HG02678 (cell line): ENCODE results near the gene CAMK2G.
"Not testable (repeated sequence)": the region's sequence is repeated elsewhere in the genome, so short reads cannot be mapped to it uniquely, and the experiment has no call there.

Source experiments
- ATAC-seq: cut with Tn5 transposase; IDR thresholded peaks from one replicate; pipeline ENCODE4 v1.9.1; 2021; ENCODE audit warnings: mild to moderate bottlenecking, moderate library complexity; ENCODE audit not compliant: unreplicated experiment

CAMK2G gene

DNA sequence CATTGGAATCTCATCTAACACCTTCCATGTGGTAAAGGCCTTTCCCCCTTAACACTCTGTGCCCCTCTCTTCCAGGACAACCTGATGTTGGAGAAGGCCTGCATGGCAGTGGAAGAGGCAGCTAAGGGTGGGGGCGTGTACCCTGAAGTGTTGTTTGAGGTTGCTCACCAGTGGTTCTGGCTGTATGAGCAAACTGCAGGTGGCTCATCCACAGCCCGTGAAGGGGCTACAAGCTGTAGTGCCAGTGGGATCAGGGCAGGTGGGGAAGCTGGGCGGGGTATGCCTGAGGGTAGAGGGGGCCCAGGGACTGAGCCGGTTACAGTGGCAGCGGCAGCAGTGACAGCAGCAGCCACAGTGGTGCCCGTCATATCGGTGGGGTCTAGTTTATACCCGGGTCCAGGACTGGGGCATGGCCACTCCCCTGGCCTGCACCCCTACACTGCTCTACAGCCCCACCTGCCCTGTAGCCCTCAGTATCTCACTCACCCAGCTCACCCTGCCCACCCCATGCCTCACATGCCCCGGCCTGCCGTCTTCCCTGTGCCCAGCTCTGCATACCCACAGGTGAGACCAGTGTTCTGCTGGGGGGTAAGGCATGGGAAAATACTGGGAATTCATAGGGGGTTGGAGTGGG, 75.3 kb downstream of the CAMK2G start:
- ATAC-seq, result no peak

DNA sequence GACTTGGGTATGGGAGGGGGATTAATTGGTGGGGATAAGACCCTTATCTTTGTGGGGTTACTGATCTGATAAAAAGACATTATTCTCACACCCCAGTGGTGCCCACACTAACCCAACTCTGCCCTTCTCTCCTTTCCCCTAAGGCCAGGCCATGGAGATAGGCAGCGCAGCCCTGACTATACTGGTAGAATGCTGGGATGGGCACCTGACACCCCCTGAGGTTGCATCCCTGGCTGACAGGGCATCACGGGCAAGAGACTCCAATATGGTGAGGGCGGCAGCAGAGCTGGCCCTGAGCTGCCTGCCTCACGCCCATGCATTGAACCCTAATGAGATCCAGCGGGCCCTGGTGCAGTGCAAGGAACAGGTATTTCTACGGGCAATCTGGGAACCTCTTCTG, 76.3 kb downstream of the CAMK2G start:
- ATAC-seq, result no peak

GRCh38 chr10:73797324-73798025, 76.9 kb downstream of the CAMK2G start:
- ATAC-seq, result no peak

DNA sequence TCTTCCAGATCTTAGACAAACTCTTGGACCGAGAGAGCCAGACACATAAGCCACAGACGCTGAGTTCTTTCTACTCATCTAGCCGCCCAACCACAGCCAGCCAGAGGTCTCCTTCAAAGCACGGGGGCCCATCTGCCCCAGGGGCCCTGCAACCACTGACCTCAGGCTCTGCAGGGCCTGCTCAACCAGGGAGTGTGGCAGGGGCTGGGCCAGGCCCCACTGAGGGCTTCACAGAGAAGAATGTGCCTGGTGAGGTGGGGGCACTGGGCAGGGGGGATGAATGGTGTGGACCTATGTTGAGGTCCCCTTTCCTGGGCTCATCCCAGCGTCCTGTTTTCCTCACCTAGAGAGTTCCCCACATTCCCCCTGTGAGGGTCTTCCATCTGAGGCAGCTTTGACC, 77.6 kb downstream of the CAMK2G start:
- ATAC-seq, result no peak

DNA sequence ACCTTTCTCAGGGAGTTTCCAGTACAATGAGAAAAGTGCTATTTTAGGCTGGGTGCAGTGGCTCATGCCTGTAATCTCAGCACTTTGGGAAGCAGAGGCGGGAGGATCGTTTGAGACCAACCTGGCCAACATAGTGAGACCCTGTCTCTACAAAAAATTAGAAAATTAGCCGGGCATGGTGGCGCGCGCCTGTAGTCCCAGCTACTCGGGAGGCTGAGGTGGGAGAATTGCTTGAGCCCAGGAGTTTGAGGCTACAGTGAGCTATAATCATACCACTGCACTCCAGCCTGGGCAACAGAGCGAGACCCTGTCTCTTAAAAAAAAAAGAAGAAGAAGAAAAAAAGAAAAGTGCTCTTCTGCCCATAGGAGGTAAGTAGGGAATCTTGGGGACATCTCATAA, 78.3 kb downstream of the CAMK2G start:
- ATAC-seq, result not testable (repeated sequence)

- ATAC-seq, result not testable (repeated sequence)
These were observed 78.9 kb downstream of the CAMK2G start for GRCh38 chr10:73795491-73795890.

GRCh38 chr10:73793456-73793855, 80.9 kb downstream of the CAMK2G start:
- no peak for ATAC-seq

DNA sequence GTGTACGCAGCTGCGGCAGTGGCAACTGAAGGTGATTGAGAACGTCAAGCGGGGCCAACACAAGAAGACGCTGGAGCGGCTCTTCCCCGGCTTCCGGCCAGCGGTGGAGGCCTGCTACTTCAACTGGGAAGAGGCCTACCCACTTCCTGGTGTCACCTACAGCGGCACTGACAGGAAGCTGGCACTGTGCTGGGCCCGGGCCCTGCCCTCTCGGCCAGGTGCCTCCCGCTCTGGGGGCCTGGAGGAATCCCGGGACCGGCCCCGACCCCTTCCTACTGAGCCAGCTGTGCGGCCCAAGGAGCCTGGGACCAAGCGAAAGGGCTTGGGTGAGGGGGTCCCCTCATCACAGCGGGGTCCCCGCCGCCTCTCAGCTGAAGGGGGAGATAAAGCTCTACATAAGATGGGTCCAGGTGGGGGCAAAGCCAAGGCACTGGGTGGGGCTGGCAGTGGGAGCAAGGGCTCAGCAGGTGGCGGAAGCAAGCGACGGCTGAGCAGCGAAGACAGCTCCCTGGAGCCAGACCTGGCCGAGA, 82.4 kb downstream of the CAMK2G start:
- ATAC-seq, result no peak

DNA sequence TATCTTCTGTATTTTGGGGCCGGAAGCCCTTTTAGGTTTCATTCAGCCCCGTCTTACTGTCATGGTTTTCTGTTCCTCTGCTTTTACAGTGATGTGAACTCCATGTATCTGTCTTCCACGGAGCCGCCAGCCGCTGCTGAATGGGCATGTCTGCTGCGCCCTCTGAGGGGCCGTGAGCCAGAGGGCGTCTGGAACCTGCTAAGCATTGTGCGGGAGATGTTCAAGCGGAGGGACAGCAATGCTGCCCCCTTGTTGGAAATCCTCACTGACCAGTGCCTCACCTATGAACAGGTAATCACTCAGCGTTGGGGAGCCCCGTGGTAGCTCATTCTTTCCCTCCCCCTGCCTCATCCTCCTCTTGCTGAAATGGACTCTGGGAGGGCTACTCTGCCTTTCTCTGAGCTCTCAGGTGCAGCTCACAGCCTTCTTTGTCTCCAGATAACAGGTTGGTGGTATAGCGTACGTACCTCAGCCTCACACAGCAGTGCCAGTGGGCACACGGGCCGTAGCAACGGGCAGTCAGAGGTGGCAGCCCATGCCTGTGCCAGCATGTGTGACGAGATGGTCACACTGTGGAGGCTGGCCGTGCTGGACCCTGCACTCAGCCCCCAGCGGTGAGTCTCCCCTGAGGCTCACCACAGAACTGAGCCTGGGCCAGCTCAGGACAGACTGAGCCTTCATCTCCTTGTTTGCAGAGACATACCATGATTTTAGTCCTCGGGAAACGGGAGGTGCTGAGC, 83.3 kb downstream of the CAMK2G start:
- no peak for ATAC-seq

DNA sequence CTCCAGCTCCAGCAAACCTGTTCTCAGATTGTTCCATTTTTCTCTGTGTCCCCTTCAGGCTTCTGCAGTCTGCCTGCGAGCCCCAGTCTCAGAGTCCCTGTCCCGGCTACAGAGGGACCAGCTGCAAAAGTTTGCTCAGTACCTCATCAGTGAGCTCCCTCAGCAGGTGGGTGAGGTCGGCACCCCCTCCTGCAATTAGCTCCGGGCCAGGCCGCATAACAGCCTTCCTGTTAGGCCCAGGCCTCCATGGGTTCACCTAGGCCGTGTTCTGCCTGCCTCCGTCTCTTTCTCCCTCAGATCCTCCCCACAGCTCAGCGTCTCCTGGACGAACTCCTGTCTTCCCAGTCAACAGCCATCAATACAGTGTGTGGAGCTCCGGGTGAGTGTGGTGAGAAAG, 84.7 kb downstream of the CAMK2G start:
- no peak for ATAC-seq

- no peak for ATAC-seq
These were observed 85.3 kb downstream of the CAMK2G start for GRCh38 chr10:73788864-73789658.

GRCh38 chr10:73787031-73787800, 87.1 kb downstream of the CAMK2G start:
- ATAC-seq, result not testable (repeated sequence)

GRCh38 chr10:73786512-73786885, 87.9 kb downstream of the CAMK2G start:
- ATAC-seq, result no peak

GRCh38 chr10:73785721-73786511, 88.4 kb downstream of the CAMK2G start:
- ATAC-seq, result peak; percentile 17

GRCh38 chr10:73785211-73785720, 89.1 kb downstream of the CAMK2G start, which contains the start of gene ZSWIM8:
TSS of gene ZSWIM8 (plus strand) at chr10:73785606. CDS start at chr10:73785879, 273 bp downstream.
- peak; percentile 72 for ATAC-seq

DNA sequence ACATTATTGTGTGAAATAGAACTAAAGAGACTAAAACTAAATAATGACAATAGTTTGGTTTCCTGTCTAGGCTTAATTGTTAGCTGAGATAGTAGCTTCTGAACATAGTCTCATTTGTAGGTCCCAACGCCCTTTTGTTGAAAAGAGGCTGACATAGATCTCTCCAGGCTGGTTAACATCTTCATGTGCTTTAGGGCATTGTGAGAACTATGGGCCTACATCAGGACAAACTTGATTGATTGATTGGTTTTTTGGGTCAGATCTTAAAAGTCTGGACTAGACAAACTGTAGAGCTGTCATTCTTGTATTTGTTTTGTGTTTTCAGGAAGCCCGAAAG, 91.6 kb downstream of the CAMK2G start:
- ATAC-seq, result no peak

GRCh38 chr10:73781879-73782748, 92.2 kb downstream of the CAMK2G start, which contains the start of gene CHCHD1:
TSS of gene CHCHD1 (plus strand) at chr10:73782048. CDS start at chr10:73782076, 28 bp downstream.
- peak; percentile 63 for ATAC-seq

DNA sequence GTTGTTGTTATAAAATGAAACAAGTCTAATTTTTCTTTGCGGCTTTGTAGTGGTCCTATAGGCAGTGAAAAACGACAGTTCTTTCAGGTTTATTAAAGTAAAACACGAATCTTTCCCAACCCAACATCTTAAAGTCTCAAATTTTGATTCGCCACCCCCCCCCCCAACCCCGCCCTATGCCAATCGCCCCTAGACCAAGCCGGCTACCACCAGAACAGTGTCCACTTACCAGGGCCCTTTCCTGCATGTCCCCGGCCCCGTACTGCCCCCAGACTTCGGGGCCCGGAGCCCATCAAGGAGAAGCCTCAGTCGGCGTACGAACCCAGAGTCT, 92.8 kb downstream of the CAMK2G start:
- no peak for ATAC-seq
